D341Med (cell line): Measurements from ENCODE around the gene TMEM132A.
A peak's percentile ranks its signal among the peaks of the same experiment; 100 is the strongest.
"Not testable (repeated sequence)": the region's sequence is repeated elsewhere in the genome, so short reads cannot be mapped to it uniquely, and the experiment has no call there.

Source experiments
- DNase-seq: peaks from one replicate; pipeline ENCODE4 v3.0.0; 2012; ENCODE audit warnings: low spot score

Gene TMEM132A

GRCh38 chr11:60959431-60959830 is 35.2 kb downstream of the TMEM132A start:
- no peak for DNase-seq

- no peak for DNase-seq
Observed at GRCh38 chr11:60960405-60960804, 36.1 kb downstream of the TMEM132A start.

GRCh38 chr11:60964801-60965200 is 40.5 kb downstream of the TMEM132A start:
- DNase-seq: no peak

- DNase-seq: no peak
Observed at GRCh38 chr11:60966890-60967289, 42.6 kb downstream of the TMEM132A start.

- DNase-seq: no peak
Observed at GRCh38 chr11:60968223-60968622, 44.0 kb downstream of the TMEM132A start.

GRCh38 chr11:60970369-60970774 is 46.1 kb downstream of the TMEM132A start:
- DNase-seq: peak; percentile 86

GRCh38 chr11:60970890-60971289 is 46.6 kb downstream of the TMEM132A start:
- no peak for DNase-seq

GRCh38 chr11:60971520-60971919 is 47.3 kb downstream of the TMEM132A start, which contains the start of gene CD6:
TSS of gene CD6 (plus strand) at chr11:60971680. CDS start at chr11:60971866, 186 bp downstream.
- DNase-seq: no peak

- DNase-seq: no peak
Observed at GRCh38 chr11:60972182-60973030, 48.1 kb downstream of the TMEM132A start.

GRCh38 chr11:60973699-60974098 is 49.4 kb downstream of the TMEM132A start:
- no peak for DNase-seq

- not testable (repeated sequence) for DNase-seq
Observed at GRCh38 chr11:60974316-60974715, 50.1 kb downstream of the TMEM132A start.

GRCh38 chr11:60974726-60975125 is 50.5 kb downstream of the TMEM132A start:
- DNase-seq: no peak

- DNase-seq: no peak
Observed at GRCh38 chr11:60977224-60977623, 53.0 kb downstream of the TMEM132A start.

GRCh38 chr11:60977836-60978235 is 53.6 kb downstream of the TMEM132A start:
- no peak for DNase-seq

- DNase-seq: no peak
Observed at GRCh38 chr11:60978546-60979380, 54.5 kb downstream of the TMEM132A start.

GRCh38 chr11:60981515-60981914 is 57.3 kb downstream of the TMEM132A start:
- DNase-seq: no peak

GRCh38 chr11:60982184-60982583 is 57.9 kb downstream of the TMEM132A start:
- DNase-seq: no peak

- DNase-seq: no peak
Observed at GRCh38 chr11:60984149-60984548, 59.9 kb downstream of the TMEM132A start.

- DNase-seq: no peak
Observed at GRCh38 chr11:60984636-60985035, 60.4 kb downstream of the TMEM132A start.

GRCh38 chr11:60985501-60985900 is 61.2 kb downstream of the TMEM132A start:
- no peak for DNase-seq

GRCh38 chr11:60985991-60986915 is 62.0 kb downstream of the TMEM132A start:
- DNase-seq: no peak
